ENCODE measurements around the gene ZKSCAN7. TPM values are rescaled to one million over a fixed set of nuclear protein-coding genes. Genes with fewer than 3 reads are reported as not detected.

ZKSCAN7 gene
- total RNA-seq, 1 experiment from 2014 or later, result 0.59 TPM

GRCh38 chr3:44518782-44519156 is 36.2 kb upstream of the ZKSCAN7 start:
- intact Hi-C loops (cut with micrococcal nuclease; ENCODE audit: unreplicated experiment), result no loop called here

GRCh38 chr3:44521721-44522120 is 33.3 kb upstream of the ZKSCAN7 start:
- Mint-ChIP-seq H3K27ac (ENCODE audit: unreplicated experiment) (no peak overlapping the region), H3K36me3 (ENCODE audit: insufficient read depth, unreplicated experiment) (no peaks in the 10 kb centered on the region), H3K4me3 (ENCODE audit: low read depth, unreplicated experiment) (no peak overlapping the region), H3K4me1 (ENCODE audit: low read depth, unreplicated experiment) (peaks cover 10% of the 10 kb centered on the region), H3K9me3 (ENCODE audit: low read depth, unreplicated experiment) (peaks cover 15% of the 10 kb centered on the region), H3K27me3 (ENCODE audit: unreplicated experiment) (no peaks in the 10 kb centered on the region)
- intact Hi-C loops (cut with micrococcal nuclease; ENCODE audit: unreplicated experiment), result no loop called here
- no TSS peak for BruUV-seq (replicated peaks)
- TF ChIP-seq CTCF (IDR thresholded peaks at IDR 0.05; ENCODE audit: unreplicated experiment), result no peak
- CTCF ChIA-PET, result no interaction called here
- no peak for DNase-seq

More at GRCh38 chr3:44518782-44519156, 36.2 kb upstream of the ZKSCAN7 start:
- no TSS peak for BruUV-seq (replicated peaks)
- Mint-ChIP-seq H3K27me3 (ENCODE audit: unreplicated experiment) (no peaks in the 10 kb centered on the region), H3K9me3 (ENCODE audit: low read depth, unreplicated experiment) (peaks cover 12% of the 10 kb centered on the region), H3K4me3 (ENCODE audit: low read depth, unreplicated experiment) (no peak overlapping the region), H3K27ac (ENCODE audit: unreplicated experiment) (no peak overlapping the region), H3K4me1 (ENCODE audit: low read depth, unreplicated experiment) (peaks cover 10% of the 10 kb centered on the region), H3K36me3 (ENCODE audit: insufficient read depth, unreplicated experiment) (no peaks in the 10 kb centered on the region)
- TF ChIP-seq CTCF (IDR thresholded peaks at IDR 0.05; ENCODE audit: unreplicated experiment), result no peak
- no peak for DNase-seq
- CTCF ChIA-PET, result no interaction called here

- no peak for DNase-seq
- Mint-ChIP-seq H3K27me3 (ENCODE audit: unreplicated experiment) (no peaks in the 10 kb centered on the region), H3K4me3 (ENCODE audit: low read depth, unreplicated experiment) (no peak overlapping the region), H3K9me3 (ENCODE audit: low read depth, unreplicated experiment) (peaks cover 15% of the 10 kb centered on the region), H3K4me1 (ENCODE audit: low read depth, unreplicated experiment) (peaks cover 10% of the 10 kb centered on the region), H3K27ac (ENCODE audit: unreplicated experiment) (no peak overlapping the region), H3K36me3 (ENCODE audit: insufficient read depth, unreplicated experiment) (no peaks in the 10 kb centered on the region)
- BruUV-seq (replicated peaks), result no TSS peak
- intact Hi-C loops (cut with micrococcal nuclease; ENCODE audit: unreplicated experiment), result no loop called here
- TF ChIP-seq CTCF (IDR thresholded peaks at IDR 0.05; ENCODE audit: unreplicated experiment), result no peak
- CTCF ChIA-PET, result no interaction called here
Measured at GRCh38 chr3:44522494-44522933, 32.5 kb upstream of the ZKSCAN7 start.

- no peak overlapping the region for H3K27ac Mint-ChIP-seq (ENCODE audit: unreplicated experiment)
- no peak for DNase-seq
- TF ChIP-seq CTCF (IDR thresholded peaks at IDR 0.05; ENCODE audit: unreplicated experiment), result no peak
- BruUV-seq (replicated peaks), result no TSS peak
- peaks cover 10% of the 10 kb centered on the region for H3K27me3 Mint-ChIP-seq (ENCODE audit: unreplicated experiment)
- H3K9me3 Mint-ChIP-seq (ENCODE audit: low read depth, unreplicated experiment), result peaks cover 15% of the 10 kb centered on the region
- CTCF ChIA-PET, result no interaction called here
- no peak overlapping the region for H3K4me3 Mint-ChIP-seq (ENCODE audit: low read depth, unreplicated experiment)
- intact Hi-C loops (cut with micrococcal nuclease; ENCODE audit: unreplicated experiment), result no loop called here
- no peaks in the 10 kb centered on the region for H3K36me3 Mint-ChIP-seq (ENCODE audit: insufficient read depth, unreplicated experiment)
- peaks cover 10% of the 10 kb centered on the region for H3K4me1 Mint-ChIP-seq (ENCODE audit: low read depth, unreplicated experiment)
Measured at GRCh38 chr3:44525060-44525459, 29.9 kb upstream of the ZKSCAN7 start.
